KMS-11 (cell line): ENCODE measurements around the gene MAGI2.
"Not testable (repeated sequence)": the region's sequence is repeated elsewhere in the genome, so short reads cannot be mapped to it uniquely, and the experiment has no call there.

Experiments used
- H2AFZ ChIP-seq: fragments of 200-600 bp; sonication (generic); 2 replicates; pipeline ENCODE4 v1.6.1; 2016; ENCODE audit warnings: antibody characterized with exemption, mixed run types, low read depth
- H3K27ac ChIP-seq: fragments of 200-600 bp; sonication (generic); 2 replicates; pipeline ENCODE4 v1.6.1; 2016; ENCODE audit warnings: mild to moderate bottlenecking, mixed run types
- H3K27me3 ChIP-seq: fragments of 200-600 bp; sonication (generic); 2 replicates; pipeline ENCODE4 v1.6.1; 2017; ENCODE audit warnings: mild to moderate bottlenecking, low read depth, mixed run types, moderate library complexity; ENCODE audit not compliant: insufficient read depth
- H3K36me3 ChIP-seq: fragments of 200-600 bp; sonication (generic); 2 replicates; pipeline ENCODE4 v1.6.1; 2017; ENCODE audit warnings: mild to moderate bottlenecking, mixed run types; ENCODE audit not compliant: insufficient read depth
- H3K4me1 ChIP-seq: fragments of 200-600 bp; sonication (generic); 2 replicates; pipeline ENCODE4 v1.6.1; 2016; ENCODE audit warnings: mild to moderate bottlenecking, low read depth, mixed run types; ENCODE audit not compliant: poor library complexity, severe bottlenecking
- H3K4me2 ChIP-seq: fragments of 200-600 bp; sonication (generic); 2 replicates; pipeline ENCODE4 v1.7.0; 2016; ENCODE audit warnings: mild to moderate bottlenecking, mixed run types
- H3K4me3 ChIP-seq: fragments of 200-600 bp; sonication (generic); IDR thresholded peaks from 2 replicates; pipeline ENCODE4 v1.6.1; 2017; ENCODE audit warnings: low read depth, low read length, mixed read lengths; ENCODE audit not compliant: insufficient read depth
- H3K79me2 ChIP-seq: fragments of 200-600 bp; sonication (generic); 2 replicates; pipeline ENCODE4 v1.6.1; 2016; ENCODE audit warnings: low read depth, mixed run types; ENCODE audit not compliant: insufficient read depth
- H3K9ac ChIP-seq: fragments of 200-600 bp; sonication (generic); 2 replicates; pipeline ENCODE4 v1.6.1; 2016; ENCODE audit warnings: mild to moderate bottlenecking, mixed run types
- H4K20me1 ChIP-seq: fragments of 200-600 bp; sonication (generic); 2 replicates; pipeline ENCODE4 v1.6.1; 2016; ENCODE audit warnings: mild to moderate bottlenecking, mixed run types; ENCODE audit not compliant: insufficient read depth
- CTCF ChIP-seq: fragments of 200-600 bp; sonication (generic); conservative IDR thresholded peaks from 2 replicates; pipeline ENCODE4 v1.6.1; 2017; ENCODE audit warnings: low read depth, mild to moderate bottlenecking, antibody characterized with exemption, low read length, moderate library complexity, mixed read lengths

The MAGI2 gene

GRCh38 chr7:78970440-78970916 lies 483.0 kb downstream of the MAGI2 start:
- H3K79me2 ChIP-seq = no peaks in the 10 kb centered on the region
- no peaks in the 10 kb centered on the region for H3K27me3 ChIP-seq
- no peak overlapping the region for H3K9ac ChIP-seq
- no peak overlapping the region for H3K4me2 ChIP-seq
- H3K36me3 ChIP-seq = no peaks in the 10 kb centered on the region
- TF ChIP-seq CTCF = no peak
- H4K20me1 ChIP-seq = no peaks in the 10 kb centered on the region
- no peaks in the 10 kb centered on the region for H3K4me1 ChIP-seq
- H3K27ac ChIP-seq = no peak overlapping the region
- H3K4me3 ChIP-seq = no peak overlapping the region
- no peak overlapping the region for H2AFZ ChIP-seq

DNA sequence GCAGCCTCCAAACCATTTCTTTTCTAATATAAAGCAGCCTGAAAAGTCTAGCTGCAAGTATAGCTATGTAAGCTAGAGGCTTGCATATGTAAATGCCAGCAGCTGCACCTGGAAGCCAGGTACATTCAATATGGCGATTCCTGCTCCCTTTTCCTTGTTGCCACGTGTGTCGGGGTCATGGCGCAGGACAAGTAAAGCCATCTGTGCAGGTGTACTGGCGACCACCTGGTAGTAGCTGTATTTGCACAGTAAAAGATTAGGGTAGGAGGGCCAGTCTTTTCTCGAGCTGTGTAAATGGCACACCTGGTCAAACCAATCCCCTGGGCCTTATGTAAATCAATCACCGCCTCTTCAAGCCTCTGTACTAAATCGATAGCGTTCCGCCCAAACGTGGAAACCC lies 484.5 kb downstream of the MAGI2 start:
- H3K27me3 ChIP-seq = no peaks in the 10 kb centered on the region
- no peaks in the 10 kb centered on the region for H3K36me3 ChIP-seq
- H3K4me1 ChIP-seq = no peaks in the 10 kb centered on the region
- no peaks in the 10 kb centered on the region for H4K20me1 ChIP-seq
- no peak overlapping the region for H3K9ac ChIP-seq
- no peak overlapping the region for H3K4me2 ChIP-seq
- no peak for TF ChIP-seq CTCF
- no peak overlapping the region for H3K4me3 ChIP-seq
- H3K79me2 ChIP-seq = no peaks in the 10 kb centered on the region
- H2AFZ ChIP-seq = no peak overlapping the region
- H3K27ac ChIP-seq = no peak overlapping the region

- H3K27ac ChIP-seq, H3K9ac ChIP-seq, H4K20me1 ChIP-seq, H3K79me2 ChIP-seq, H3K4me3 ChIP-seq, H3K36me3 ChIP-seq, H3K27me3 ChIP-seq, H3K4me1 ChIP-seq, H3K4me2 ChIP-seq, H2AFZ ChIP-seq: not testable (repeated sequence)
Measured at GRCh38 chr7:78967561-78967960, 485.9 kb downstream of the MAGI2 start.

DNA sequence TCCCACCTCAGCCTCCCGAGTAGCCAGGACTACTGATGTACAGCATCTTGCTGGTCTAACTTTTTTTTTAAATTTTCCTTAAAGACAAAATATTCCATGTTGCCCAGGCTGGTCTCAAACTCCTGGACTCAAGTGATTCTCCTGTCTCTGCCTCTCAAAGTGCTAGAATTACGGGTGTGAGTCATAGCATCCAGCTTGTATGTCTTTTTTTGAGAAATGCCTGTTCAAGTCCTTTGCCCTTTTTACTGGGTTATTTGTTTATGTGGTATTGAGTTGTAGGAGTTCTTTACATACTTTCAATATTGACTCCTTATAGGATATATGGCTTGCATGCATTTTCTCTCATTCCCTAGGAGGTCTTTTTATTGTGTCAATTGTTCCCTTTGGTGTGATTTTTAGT lies 486.4 kb downstream of the MAGI2 start:
- H2AFZ ChIP-seq = no peak overlapping the region
- H3K79me2 ChIP-seq = no peaks in the 10 kb centered on the region
- no peaks in the 10 kb centered on the region for H3K36me3 ChIP-seq
- TF ChIP-seq CTCF = no peak
- H3K4me3 ChIP-seq = no peak overlapping the region
- no peaks in the 10 kb centered on the region for H4K20me1 ChIP-seq
- H3K9ac ChIP-seq = no peak overlapping the region
- no peaks in the 10 kb centered on the region for H3K27me3 ChIP-seq
- H3K4me1 ChIP-seq = no peaks in the 10 kb centered on the region
- H3K27ac ChIP-seq = no peak overlapping the region
- H3K4me2 ChIP-seq = no peak overlapping the region

GRCh38 chr7:78959477-78959876 lies 494.0 kb downstream of the MAGI2 start:
- Histone ChIP-seq H4K20me1 (no peaks in the 10 kb centered on the region), H3K9ac (no peak overlapping the region), H3K79me2 (no peaks in the 10 kb centered on the region), H3K27me3 (no peaks in the 10 kb centered on the region), H3K4me1 (no peaks in the 10 kb centered on the region), H3K4me3 (no peak overlapping the region), H2AFZ (no peak overlapping the region), H3K36me3 (no peaks in the 10 kb centered on the region), H3K4me2 (no peak overlapping the region), H3K27ac (no peak overlapping the region)
- no peak for TF ChIP-seq CTCF
